ENCODE results near the gene EFNA5.

Gene EFNA5

GRCh38 chr5:107532916-107533315 is 137.8 kb downstream of the EFNA5 start:
- Mint-ChIP-seq H3K27me3 (ENCODE audit: low read depth) (peaks cover 2% of the 10 kb centered on the region), H3K36me3 (ENCODE audit: low read depth) (no peaks in the 10 kb centered on the region), H3K4me3 (no peak overlapping the region), H3K27ac (no peak overlapping the region), H3K4me1 (ENCODE audit: low read depth) (no peaks in the 10 kb centered on the region), H3K9me3 (no peaks in the 10 kb centered on the region)

GRCh38 chr5:107532169-107532878 is 138.4 kb downstream of the EFNA5 start:
- no peaks in the 10 kb centered on the region for H3K36me3 Mint-ChIP-seq (ENCODE audit: low read depth)
- no peaks in the 10 kb centered on the region for H3K4me1 Mint-ChIP-seq (ENCODE audit: low read depth)
- no peaks in the 10 kb centered on the region for H3K9me3 Mint-ChIP-seq
- H3K4me3 Mint-ChIP-seq, result no peak overlapping the region
- H3K27me3 Mint-ChIP-seq (ENCODE audit: low read depth), result peaks cover 8% of the 10 kb centered on the region
- H3K27ac Mint-ChIP-seq, result no peak overlapping the region

- Mint-ChIP-seq H3K27ac (no peak overlapping the region), H3K27me3 (ENCODE audit: low read depth) (peaks cover 10% of the 10 kb centered on the region), H3K9me3 (no peaks in the 10 kb centered on the region), H3K4me1 (ENCODE audit: low read depth) (no peaks in the 10 kb centered on the region), H3K36me3 (ENCODE audit: low read depth) (no peaks in the 10 kb centered on the region), H3K4me3 (no peak overlapping the region)
Observed at GRCh38 chr5:107531308-107531707, 139.4 kb downstream of the EFNA5 start.

- no peaks in the 10 kb centered on the region for H3K36me3 Mint-ChIP-seq (ENCODE audit: low read depth)
- H3K27me3 Mint-ChIP-seq (ENCODE audit: low read depth), result peaks cover 16% of the 10 kb centered on the region
- no peak overlapping the region for H3K27ac Mint-ChIP-seq
- H3K4me1 Mint-ChIP-seq (ENCODE audit: low read depth), result no peaks in the 10 kb centered on the region
- H3K4me3 Mint-ChIP-seq, result no peak overlapping the region
- no peaks in the 10 kb centered on the region for H3K9me3 Mint-ChIP-seq
Observed at GRCh38 chr5:107529618-107530017, 141.1 kb downstream of the EFNA5 start.

- Mint-ChIP-seq H3K36me3 (ENCODE audit: low read depth) (no peaks in the 10 kb centered on the region), H3K4me1 (ENCODE audit: low read depth) (no peaks in the 10 kb centered on the region), H3K27me3 (ENCODE audit: low read depth) (peaks cover 24% of the 10 kb centered on the region), H3K4me3 (no peak overlapping the region), H3K27ac (no peak overlapping the region), H3K9me3 (no peaks in the 10 kb centered on the region)
Observed at GRCh38 chr5:107526270-107526937, 144.3 kb downstream of the EFNA5 start.

- Mint-ChIP-seq H3K9me3 (no peaks in the 10 kb centered on the region), H3K27ac (no peak overlapping the region), H3K27me3 (ENCODE audit: low read depth) (peaks cover 33% of the 10 kb centered on the region), H3K4me1 (ENCODE audit: low read depth) (no peaks in the 10 kb centered on the region), H3K36me3 (ENCODE audit: low read depth) (no peaks in the 10 kb centered on the region), H3K4me3 (no peak overlapping the region)
Observed at GRCh38 chr5:107524111-107524510, 146.6 kb downstream of the EFNA5 start.

- Mint-ChIP-seq H3K27me3 (ENCODE audit: low read depth) (peaks cover 33% of the 10 kb centered on the region), H3K27ac (no peak overlapping the region), H3K36me3 (ENCODE audit: low read depth) (no peaks in the 10 kb centered on the region), H3K9me3 (no peaks in the 10 kb centered on the region), H3K4me1 (ENCODE audit: low read depth) (no peaks in the 10 kb centered on the region), H3K4me3 (no peak overlapping the region)
Observed at GRCh38 chr5:107523029-107523680, 147.6 kb downstream of the EFNA5 start.

GRCh38 chr5:107522456-107522855 is 148.3 kb downstream of the EFNA5 start:
- Mint-ChIP-seq H3K9me3 (no peaks in the 10 kb centered on the region), H3K4me3 (no peak overlapping the region), H3K27me3 (ENCODE audit: low read depth) (peaks cover 27% of the 10 kb centered on the region), H3K36me3 (ENCODE audit: low read depth) (no peaks in the 10 kb centered on the region), H3K4me1 (ENCODE audit: low read depth) (no peaks in the 10 kb centered on the region), H3K27ac (no peak overlapping the region)

- Mint-ChIP-seq H3K4me3 (no peak overlapping the region), H3K27me3 (ENCODE audit: low read depth) (peaks cover 17% of the 10 kb centered on the region), H3K4me1 (ENCODE audit: low read depth) (no peaks in the 10 kb centered on the region), H3K9me3 (no peaks in the 10 kb centered on the region), H3K27ac (no peak overlapping the region), H3K36me3 (ENCODE audit: low read depth) (no peaks in the 10 kb centered on the region)
Observed at GRCh38 chr5:107519900-107520354, 150.8 kb downstream of the EFNA5 start.

- H3K27me3 Mint-ChIP-seq (ENCODE audit: low read depth), result peaks cover 10% of the 10 kb centered on the region
- no peaks in the 10 kb centered on the region for H3K4me1 Mint-ChIP-seq (ENCODE audit: low read depth)
- H3K27ac Mint-ChIP-seq, result no peak overlapping the region
- no peaks in the 10 kb centered on the region for H3K36me3 Mint-ChIP-seq (ENCODE audit: low read depth)
- no peak overlapping the region for H3K4me3 Mint-ChIP-seq
- no peaks in the 10 kb centered on the region for H3K9me3 Mint-ChIP-seq
Observed at GRCh38 chr5:107518616-107519015, 152.1 kb downstream of the EFNA5 start.

- Mint-ChIP-seq H3K4me3 (no peak overlapping the region), H3K27ac (no peak overlapping the region), H3K4me1 (ENCODE audit: low read depth) (no peaks in the 10 kb centered on the region), H3K27me3 (ENCODE audit: low read depth) (peaks cover 10% of the 10 kb centered on the region), H3K36me3 (ENCODE audit: low read depth) (no peaks in the 10 kb centered on the region), H3K9me3 (no peaks in the 10 kb centered on the region)
Observed at GRCh38 chr5:107518190-107518589, 152.5 kb downstream of the EFNA5 start.

GRCh38 chr5:107517185-107518033 is 153.3 kb downstream of the EFNA5 start:
- Mint-ChIP-seq H3K4me3 (no peak overlapping the region), H3K27me3 (ENCODE audit: low read depth) (peaks cover 10% of the 10 kb centered on the region), H3K4me1 (ENCODE audit: low read depth) (no peaks in the 10 kb centered on the region), H3K27ac (no peak overlapping the region), H3K36me3 (ENCODE audit: low read depth) (no peaks in the 10 kb centered on the region), H3K9me3 (no peaks in the 10 kb centered on the region)

GRCh38 chr5:107516452-107517184 is 154.1 kb downstream of the EFNA5 start:
- no peak overlapping the region for H3K4me3 Mint-ChIP-seq
- no peaks in the 10 kb centered on the region for H3K36me3 Mint-ChIP-seq (ENCODE audit: low read depth)
- no peaks in the 10 kb centered on the region for H3K9me3 Mint-ChIP-seq
- peaks cover 10% of the 10 kb centered on the region for H3K27me3 Mint-ChIP-seq (ENCODE audit: low read depth)
- no peak overlapping the region for H3K27ac Mint-ChIP-seq
- H3K4me1 Mint-ChIP-seq (ENCODE audit: low read depth), result no peaks in the 10 kb centered on the region
